Measurements from ENCODE around the gene NPHS1. TPM values are rescaled to one million over a fixed set of nuclear protein-coding genes. Genes with fewer than 3 reads are reported as not detected.

NPHS1 gene, protein sequence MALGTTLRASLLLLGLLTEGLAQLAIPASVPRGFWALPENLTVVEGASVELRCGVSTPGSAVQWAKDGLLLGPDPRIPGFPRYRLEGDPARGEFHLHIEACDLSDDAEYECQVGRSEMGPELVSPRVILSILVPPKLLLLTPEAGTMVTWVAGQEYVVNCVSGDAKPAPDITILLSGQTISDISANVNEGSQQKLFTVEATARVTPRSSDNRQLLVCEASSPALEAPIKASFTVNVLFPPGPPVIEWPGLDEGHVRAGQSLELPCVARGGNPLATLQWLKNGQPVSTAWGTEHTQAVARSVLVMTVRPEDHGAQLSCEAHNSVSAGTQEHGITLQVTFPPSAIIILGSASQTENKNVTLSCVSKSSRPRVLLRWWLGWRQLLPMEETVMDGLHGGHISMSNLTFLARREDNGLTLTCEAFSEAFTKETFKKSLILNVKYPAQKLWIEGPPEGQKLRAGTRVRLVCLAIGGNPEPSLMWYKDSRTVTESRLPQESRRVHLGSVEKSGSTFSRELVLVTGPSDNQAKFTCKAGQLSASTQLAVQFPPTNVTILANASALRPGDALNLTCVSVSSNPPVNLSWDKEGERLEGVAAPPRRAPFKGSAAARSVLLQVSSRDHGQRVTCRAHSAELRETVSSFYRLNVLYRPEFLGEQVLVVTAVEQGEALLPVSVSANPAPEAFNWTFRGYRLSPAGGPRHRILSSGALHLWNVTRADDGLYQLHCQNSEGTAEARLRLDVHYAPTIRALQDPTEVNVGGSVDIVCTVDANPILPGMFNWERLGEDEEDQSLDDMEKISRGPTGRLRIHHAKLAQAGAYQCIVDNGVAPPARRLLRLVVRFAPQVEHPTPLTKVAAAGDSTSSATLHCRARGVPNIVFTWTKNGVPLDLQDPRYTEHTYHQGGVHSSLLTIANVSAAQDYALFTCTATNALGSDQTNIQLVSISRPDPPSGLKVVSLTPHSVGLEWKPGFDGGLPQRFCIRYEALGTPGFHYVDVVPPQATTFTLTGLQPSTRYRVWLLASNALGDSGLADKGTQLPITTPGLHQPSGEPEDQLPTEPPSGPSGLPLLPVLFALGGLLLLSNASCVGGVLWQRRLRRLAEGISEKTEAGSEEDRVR (N-terminal part only)
- under 1 TPM in 1 of 4 donors, not detected in 3; 0.14 TPM for total RNA-seq

DNA sequence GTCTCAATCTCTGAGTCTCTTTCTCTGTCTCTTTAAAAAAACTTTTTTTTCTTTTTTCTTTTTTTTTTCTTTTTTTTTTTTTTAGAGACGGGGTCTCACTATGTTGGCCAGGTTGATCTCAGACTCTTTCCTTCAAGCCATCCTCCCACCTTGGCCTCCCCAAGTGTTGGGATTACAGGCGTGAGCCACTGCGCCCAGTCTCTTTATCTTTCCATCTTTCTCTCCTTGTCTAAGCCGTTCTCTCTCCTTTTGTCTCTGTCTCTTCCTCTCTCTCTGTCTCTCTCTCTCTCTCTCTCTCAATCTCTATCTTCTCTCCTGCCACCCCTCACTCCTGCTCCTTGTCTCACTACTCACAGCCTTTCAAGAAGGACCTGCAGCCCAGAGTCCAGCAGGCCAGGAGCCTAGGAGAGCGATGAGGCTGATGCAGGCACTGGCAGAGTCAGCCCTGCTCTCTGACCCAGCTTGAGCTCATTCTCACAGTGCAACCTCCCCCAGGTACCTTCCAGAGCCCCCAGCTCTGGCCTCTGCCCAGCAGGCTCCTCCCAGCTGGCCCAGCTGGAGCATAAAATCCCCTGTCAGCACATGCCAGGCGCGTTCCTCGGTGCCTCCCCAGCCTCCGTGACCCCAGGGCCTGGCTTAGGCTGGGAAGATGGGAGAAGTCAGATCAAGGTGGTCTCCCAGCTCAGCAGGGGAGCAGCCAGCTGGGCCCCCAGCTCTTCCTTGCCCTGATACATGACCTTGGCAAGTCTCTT is at the start of gene NPHS1:
Gene NPHS1, minus strand, starts transcription at position 476 of the 752 bp plus-strand sequence. CDS start 667 bp downstream, outside the sequence.
- Histone ChIP-seq H3K9me3 (no peaks in the 10 kb centered on the region), H3K4me3 (no peak within 1 kb of the TSS), H3K36me3 (no peaks in the 10 kb centered on the region), H3K27me3 (peaks cover 10 to 25% of the 10 kb centered on the region in 2 donors), H3K4me1 (no peaks in the 10 kb centered on the region), H3K27ac (no peak within 1 kb of the TSS)
- no peak for DNase-seq
- intact Hi-C loops (cut with DNase I; ENCODE audit: low total_unique reads): no loop called here
- TF ChIP-seq CTCF (IDR thresholded peaks at IDR 0.05) (no peak), POLR2A (IDR thresholded peaks at IDR 0.05) (no peak)

GRCh38 chr19:35901055-35901644 is 48.8 kb upstream of the NPHS1 start:
- intact Hi-C loops (cut with DNase I; ENCODE audit: low total_unique reads): no loop called here
- peaks cover 0 to 17% of the 10 kb centered on the region in 2 donors for H3K4me1 ChIP-seq
- no peaks in the 10 kb centered on the region for H3K9me3 ChIP-seq
- peak overlapping the region; percentile 87 to 89 for H3K27ac ChIP-seq
- no peaks in the 10 kb centered on the region for H3K36me3 ChIP-seq
- TF ChIP-seq CTCF (IDR thresholded peaks at IDR 0.05) (no peak), POLR2A (IDR thresholded peaks at IDR 0.05) (no peak)
- H3K4me3 ChIP-seq: peak overlapping the region in 1 of 2 donors; percentile 81
- H3K27me3 ChIP-seq: no peaks in the 10 kb centered on the region
- no peak for DNase-seq

DNA sequence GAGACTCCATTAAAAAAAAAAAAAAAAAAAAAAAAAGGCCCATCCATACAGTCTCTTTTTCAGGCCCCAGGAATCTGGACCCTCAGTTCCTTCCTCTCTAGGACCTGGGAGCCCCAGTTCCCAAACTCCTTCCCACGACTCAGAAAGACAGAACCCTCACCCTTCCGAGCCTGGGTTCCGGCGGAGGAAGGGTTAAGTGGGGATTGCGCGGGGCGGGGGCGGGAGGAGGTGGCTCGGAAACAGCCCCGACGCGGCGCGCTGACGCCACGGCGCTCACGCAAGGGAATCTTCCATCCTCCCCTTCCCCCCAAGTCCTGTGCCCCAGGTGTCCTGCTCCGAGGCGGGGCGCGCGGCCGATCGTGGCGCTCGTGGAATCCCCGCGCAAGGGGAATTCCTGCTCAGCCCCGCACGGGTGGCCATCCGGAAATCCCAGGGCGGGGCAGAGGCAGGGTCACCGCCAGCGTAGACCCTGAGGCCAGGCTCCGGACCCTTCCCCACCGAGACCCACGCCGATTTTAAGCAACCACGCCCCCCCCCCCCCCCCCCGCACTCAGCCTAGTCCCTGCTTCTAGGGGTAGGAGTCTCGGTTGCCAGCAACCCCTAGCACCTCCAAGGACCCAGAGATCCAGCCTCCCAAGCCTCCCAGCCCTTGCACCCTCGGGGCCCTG is 47.4 kb upstream of the NPHS1 start:
- TF ChIP-seq POLR2A (IDR thresholded peaks at IDR 0.05) (peak in 1 of 2 donors; percentile 77), CTCF (IDR thresholded peaks at IDR 0.05) (no peak)
- Histone ChIP-seq H3K27ac (peak overlapping the region; percentile 87 to 89), H3K9me3 (no peaks in the 10 kb centered on the region), H3K36me3 (no peaks in the 10 kb centered on the region), H3K4me3 (peak overlapping the region; percentile 62 to 81), H3K4me1 (peaks cover 0 to 17% of the 10 kb centered on the region in 2 donors), H3K27me3 (no peaks in the 10 kb centered on the region)
- DNase-seq: peak; percentile 75 to 80
- intact Hi-C loops (cut with DNase I; ENCODE audit: low total_unique reads): no loop called here

DNA sequence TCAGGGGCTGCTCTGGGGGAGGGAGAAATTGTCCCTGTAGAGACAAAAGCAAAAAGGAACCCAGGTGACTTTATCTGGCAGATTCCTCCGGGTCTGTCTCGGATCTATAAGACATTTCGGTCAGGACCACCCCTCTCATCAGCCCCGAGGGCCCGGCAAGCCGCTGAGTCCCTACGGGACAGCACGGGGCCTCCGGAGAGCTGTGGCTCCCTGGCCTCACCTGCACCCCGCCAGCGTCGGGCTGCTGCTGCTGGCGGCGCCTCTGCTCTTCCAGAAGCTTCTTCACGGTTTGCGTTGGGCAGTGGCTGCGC is 46.1 kb upstream of the NPHS1 start:
- intact Hi-C loops (cut with DNase I; ENCODE audit: low total_unique reads): no loop called here
- H3K4me1 ChIP-seq: peaks cover 0 to 17% of the 10 kb centered on the region in 2 donors
- H3K9me3 ChIP-seq: no peaks in the 10 kb centered on the region
- no peaks in the 10 kb centered on the region for H3K36me3 ChIP-seq
- TF ChIP-seq POLR2A (IDR thresholded peaks at IDR 0.05): no peak
- TF ChIP-seq CTCF (IDR thresholded peaks at IDR 0.05): no peak
- no peaks in the 10 kb centered on the region for H3K27me3 ChIP-seq
- DNase-seq: no peak
- H3K4me3 ChIP-seq: peak overlapping the region; percentile 62 to 81
- H3K27ac ChIP-seq: peak overlapping the region; percentile 87 to 89

All from uterus (tissue), 4 donors.